CD4-positive, CD25-positive, alpha-beta regulatory T cell (primary cell): ENCODE results near the gene CYRIA. TPM values are rescaled to one million over a fixed set of nuclear protein-coding genes. Genes with fewer than 3 reads are reported as not detected.
A peak's percentile ranks its signal among the peaks of the same experiment; 100 is the strongest.

ENCODE experiments used
- ATAC-seq, 2 donors: fragments of 150-1000 bp; cut with Tn5 transposase; one replicate each; pipeline ENCODE4 v1.10.0; 2021; ENCODE audit warnings: low read depth in 2 of 2, moderate number of reproducible peaks in 2 of 2, moderate library complexity in 1 of 2
- DNase-seq, 3 donors: peaks; one replicate each; pipeline versions ENCODE4 v3.0.0 to v3.0.0-alpha.2; 2012 to 2022; ENCODE audit warnings: mixed read lengths in 1 of 3
- H3K27ac ChIP-seq: one replicate; pipeline ENCODE4 v1.7.0; 2013; ENCODE audit warnings: mild to moderate bottlenecking, low read length; ENCODE audit not compliant: insufficient read depth, poor library complexity, severe bottlenecking
- H3K27me3 ChIP-seq: one replicate; pipeline ENCODE4 v1.7.0; 2013; ENCODE audit warnings: low read length; ENCODE audit not compliant: control insufficient read depth, insufficient read depth
- H3K36me3 ChIP-seq: one replicate; pipeline ENCODE4 v1.7.0; 2013; ENCODE audit warnings: mild to moderate bottlenecking, low read length, moderate library complexity; ENCODE audit not compliant: control insufficient read depth, insufficient read depth
- H3K4me1 ChIP-seq: 2 replicates; pipeline ENCODE4 v1.7.0; 2013; ENCODE audit warnings: mild to moderate bottlenecking, low read length; ENCODE audit not compliant: insufficient read depth, control insufficient read depth, poor library complexity, severe bottlenecking
- H3K4me3 ChIP-seq: one replicate; pipeline ENCODE4 v1.7.0; 2013; ENCODE audit warnings: low read depth, mild to moderate bottlenecking, low read length, moderate library complexity
- H3K9me3 ChIP-seq, 2 experiments: 1 replicate in 1 of 2; 2 replicates in 1 of 2; pipeline ENCODE4 v1.7.0; 2013; ENCODE audit warnings: low read length in 2 of 2, mild to moderate bottlenecking in 1 of 2, moderate library complexity in 1 of 2; ENCODE audit not compliant: control insufficient read depth in 2 of 2
- H3K27ac Mint-ChIP-seq, 3 donors: one replicate each; pipeline ENCODE4 v1.8.0; 2020 to 2022; ENCODE audit warnings: mild to moderate bottlenecking in 3 of 3, mixed read lengths in 3 of 3, moderate library complexity in 2 of 3
- H3K27me3 Mint-ChIP-seq: one replicate; pipeline ENCODE4 v1.8.0; 2022; ENCODE audit warnings: mild to moderate bottlenecking, mixed read lengths
- H3K36me3 Mint-ChIP-seq: one replicate; pipeline ENCODE4 v1.8.0; 2020; ENCODE audit warnings: mixed read lengths
- H3K4me1 Mint-ChIP-seq, 4 donors: one replicate each; pipeline ENCODE4 v1.8.0; 2020 to 2022; ENCODE audit warnings: mixed read lengths in 4 of 4, mild to moderate bottlenecking in 1 of 4
- H3K4me3 Mint-ChIP-seq, 4 donors: one replicate each; pipeline ENCODE4 v1.8.0; 2020 to 2022; ENCODE audit warnings: mild to moderate bottlenecking in 4 of 4, mixed read lengths in 4 of 4, moderate library complexity in 3 of 4
- H3K9me3 Mint-ChIP-seq, 7 donors: one replicate each; pipeline ENCODE4 v1.8.0; 2020 to 2022; ENCODE audit warnings: mixed read lengths in 7 of 7, mild to moderate bottlenecking in 3 of 7, moderate library complexity in 2 of 7
- polyA plus RNA-seq, 4 donors: library from polyadenylated mRNA; unstranded; fragments of 300-500 nt; fragmentation: Illumina TruSeq; gene quantifications; one replicate each; pipeline ENCODE4 v1.2.3, GENCODE V29; 2021
- total RNA-seq: library from RNA; stranded (reverse); gene quantifications from one replicate; pipeline ENCODE4 v1.2.3, GENCODE V29; 2022

The CYRIA gene
- total and polyA plus RNA-seq, 5 donors from 2014 or later: 0.25 TPM; not detected in 4

DNA sequence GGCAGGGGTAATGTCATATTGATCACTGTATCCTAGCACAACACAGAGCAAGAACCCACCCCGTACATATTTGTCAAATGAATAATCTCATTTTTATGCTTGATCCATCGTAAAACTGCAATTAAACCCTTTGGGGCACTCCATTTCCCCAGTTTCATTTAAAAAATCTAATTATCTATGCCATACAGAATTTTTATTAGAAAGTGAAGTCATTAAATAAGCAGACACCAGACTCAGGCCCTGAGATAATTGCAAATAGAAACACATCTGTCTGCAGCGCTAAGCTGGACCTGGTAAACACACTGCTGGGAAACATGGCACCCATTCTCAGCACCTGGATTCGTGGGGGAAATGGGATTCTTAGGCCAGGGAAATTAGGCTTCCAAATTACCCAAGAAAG is 5.1 kb downstream of the CYRIA start:
- H3K4me3 Mint-ChIP-seq: no peak overlapping the region
- peaks cover 0 to 14% (median 3%) of the 10 kb centered on the region in 4 donors for H3K4me1 Mint-ChIP-seq
- H3K27me3 Mint-ChIP-seq: peaks cover 30% of the 10 kb centered on the region
- peaks cover 6% of the 10 kb centered on the region for H3K4me1 ChIP-seq
- no peak overlapping the region for H3K27ac ChIP-seq
- ATAC-seq (no peak), DNase-seq (no peak)
- no peaks in the 10 kb centered on the region for H3K36me3 ChIP-seq
- no peaks in the 10 kb centered on the region for H3K36me3 Mint-ChIP-seq
- H3K27ac Mint-ChIP-seq: no peak overlapping the region
- H3K9me3 ChIP-seq: no peaks in the 10 kb centered on the region
- H3K4me3 ChIP-seq: no peak overlapping the region
- H3K27me3 ChIP-seq: peaks cover 7% of the 10 kb centered on the region
- peaks cover 0 to 5% (median 0%) of the 10 kb centered on the region in 7 donors for H3K9me3 Mint-ChIP-seq

DNA sequence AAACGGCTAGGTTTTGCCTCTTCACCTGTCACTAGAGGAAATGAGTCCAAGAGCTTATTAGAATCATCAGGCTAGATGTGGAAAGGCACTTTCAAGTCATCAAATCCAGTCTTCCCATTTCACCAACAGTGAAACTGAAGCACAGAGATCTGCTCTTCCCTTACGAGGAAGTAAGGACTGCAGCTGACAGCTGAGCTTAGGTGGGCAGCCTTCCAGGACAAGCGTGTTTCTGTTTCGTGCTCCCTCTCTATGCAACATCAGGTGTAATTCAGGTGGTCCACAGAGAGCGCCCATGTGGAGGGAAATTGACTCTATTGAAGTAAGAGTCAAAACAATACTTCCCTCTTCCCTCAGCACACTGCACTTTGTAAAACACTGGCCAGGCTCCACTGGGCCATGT is 5.5 kb downstream of the CYRIA start:
- H3K36me3 ChIP-seq: no peaks in the 10 kb centered on the region
- ATAC-seq (no peak), DNase-seq (no peak)
- Mint-ChIP-seq H3K4me1 (peaks cover 0 to 11% (median 3%) of the 10 kb centered on the region in 4 donors), H3K36me3 (no peaks in the 10 kb centered on the region), H3K4me3 (no peak overlapping the region), H3K9me3 (peaks cover 0 to 5% (median 0%) of the 10 kb centered on the region in 7 donors), H3K27ac (no peak overlapping the region), H3K27me3 (peaks cover 29% of the 10 kb centered on the region)
- no peak overlapping the region for H3K27ac ChIP-seq
- H3K4me1 ChIP-seq: peaks cover 3% of the 10 kb centered on the region
- H3K27me3 ChIP-seq: peaks cover 7% of the 10 kb centered on the region
- no peaks in the 10 kb centered on the region for H3K9me3 ChIP-seq
- no peak overlapping the region for H3K4me3 ChIP-seq

DNA sequence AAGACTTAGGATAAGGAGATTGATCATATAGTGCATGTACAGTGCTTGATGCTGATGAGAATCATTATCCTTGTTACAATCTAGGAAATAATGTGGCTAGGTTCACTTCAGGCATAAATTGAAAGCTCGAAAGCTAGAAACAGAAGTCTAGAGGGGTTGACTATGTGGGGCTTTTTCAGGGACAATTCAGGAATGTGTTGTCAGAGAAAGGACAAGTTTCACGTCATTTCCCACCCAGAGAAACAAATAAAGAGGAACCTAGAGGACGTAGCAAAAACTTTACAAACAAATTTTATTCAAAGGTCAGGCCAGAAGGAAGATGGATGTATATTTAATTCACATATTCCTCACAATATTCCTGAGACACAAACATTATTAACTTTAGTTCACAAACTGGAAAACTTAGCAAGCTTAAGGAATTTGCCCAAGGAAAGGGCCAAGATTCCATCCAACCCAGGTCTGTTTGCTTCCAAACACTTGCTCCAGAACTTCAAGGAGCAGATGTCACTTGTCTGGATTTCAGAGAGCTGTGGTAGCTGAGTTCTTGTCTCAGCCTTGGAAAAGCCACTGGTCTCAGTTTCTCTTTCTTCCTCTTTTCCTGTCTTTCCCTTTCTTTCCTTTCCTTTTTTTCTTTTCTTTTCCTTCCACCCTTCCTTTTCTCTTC is 7.4 kb downstream of the CYRIA start:
- H3K9me3 ChIP-seq: no peaks in the 10 kb centered on the region
- ATAC-seq (no peak), DNase-seq (no peak)
- no peaks in the 10 kb centered on the region for H3K4me1 Mint-ChIP-seq
- H3K4me1 ChIP-seq: no peaks in the 10 kb centered on the region
- no peak overlapping the region for H3K4me3 Mint-ChIP-seq
- H3K36me3 Mint-ChIP-seq: no peaks in the 10 kb centered on the region
- H3K27ac ChIP-seq: no peak overlapping the region
- peak overlapping the region in 1 of 3 donors; percentile 83 for H3K27ac Mint-ChIP-seq
- H3K9me3 Mint-ChIP-seq: peaks cover 0 to 3% (median 0%) of the 10 kb centered on the region in 7 donors
- no peaks in the 10 kb centered on the region for H3K36me3 ChIP-seq
- H3K4me3 ChIP-seq: no peak overlapping the region
- peaks cover 11% of the 10 kb centered on the region for H3K27me3 Mint-ChIP-seq
- H3K27me3 ChIP-seq: no peaks in the 10 kb centered on the region

DNA sequence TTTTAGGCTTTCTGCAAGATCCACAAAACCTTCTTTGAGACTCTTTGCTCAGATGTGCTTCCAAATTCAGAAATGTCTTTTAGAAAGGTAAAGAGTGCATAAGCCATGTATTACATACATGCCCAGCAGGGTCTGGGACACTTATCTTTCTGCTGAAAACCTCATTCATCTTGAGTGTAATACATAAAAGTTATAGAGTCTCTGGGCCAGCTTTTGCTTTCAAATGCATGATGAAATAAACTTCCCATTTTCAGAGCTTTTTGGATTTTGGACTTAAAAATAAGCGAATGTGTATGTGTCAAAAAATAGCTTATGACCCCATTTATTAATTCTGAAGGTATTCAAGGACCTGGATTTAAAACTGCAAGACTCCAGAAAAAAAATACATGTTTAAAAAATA is 8.0 kb downstream of the CYRIA start:
- DNase-seq (no peak), ATAC-seq (no peak)
- Histone ChIP-seq H3K9me3 (no peaks in the 10 kb centered on the region), H3K27me3 (no peaks in the 10 kb centered on the region), H3K36me3 (no peaks in the 10 kb centered on the region), H3K4me3 (no peak overlapping the region), H3K27ac (no peak overlapping the region), H3K4me1 (no peaks in the 10 kb centered on the region)
- no peaks in the 10 kb centered on the region for H3K36me3 Mint-ChIP-seq
- H3K27ac Mint-ChIP-seq: no peak overlapping the region
- H3K4me1 Mint-ChIP-seq: no peaks in the 10 kb centered on the region
- H3K4me3 Mint-ChIP-seq: no peak overlapping the region
- peaks cover 10% of the 10 kb centered on the region for H3K27me3 Mint-ChIP-seq
- peaks cover 0 to 2% (median 0%) of the 10 kb centered on the region in 7 donors for H3K9me3 Mint-ChIP-seq

DNA sequence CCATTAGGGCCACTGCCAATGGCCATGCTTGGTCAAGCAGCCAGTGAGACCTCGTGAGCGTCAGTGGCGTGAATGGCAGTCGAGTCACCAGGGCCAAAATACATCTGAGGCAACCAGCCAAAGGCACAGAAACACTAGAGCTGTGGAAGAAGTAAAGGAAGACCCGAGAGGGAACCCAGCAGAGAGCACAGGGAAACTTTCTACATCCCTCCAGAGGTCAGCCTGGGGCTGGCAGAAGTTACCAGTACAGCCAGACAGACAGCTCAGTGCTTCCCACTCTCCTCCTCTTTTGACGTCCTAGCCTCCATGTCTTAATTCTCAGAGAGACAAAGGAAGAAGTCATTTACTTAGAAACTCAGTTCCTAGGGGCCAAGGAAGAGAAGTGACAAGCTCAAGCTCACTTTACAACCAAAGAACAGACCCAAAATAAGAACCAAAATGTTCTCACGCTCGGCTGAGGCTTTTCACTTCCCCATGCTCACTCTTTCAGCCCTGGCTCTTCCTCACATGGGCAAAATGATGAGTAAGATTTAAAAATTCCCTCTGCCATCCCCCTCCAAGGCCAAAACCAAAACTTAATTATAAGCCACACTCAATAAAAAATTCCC is 8.7 kb downstream of the CYRIA start:
- H3K9me3 ChIP-seq: no peaks in the 10 kb centered on the region
- Mint-ChIP-seq H3K4me1 (no peaks in the 10 kb centered on the region), H3K27me3 (peaks cover 10% of the 10 kb centered on the region), H3K27ac (no peak overlapping the region), H3K36me3 (no peaks in the 10 kb centered on the region), H3K4me3 (no peak overlapping the region), H3K9me3 (peaks cover 0 to 1% (median 0%) of the 10 kb centered on the region in 7 donors)
- no peaks in the 10 kb centered on the region for H3K36me3 ChIP-seq
- DNase-seq (no peak), ATAC-seq (peak; percentile 35 to 40)
- H3K4me3 ChIP-seq: no peak overlapping the region
- H3K4me1 ChIP-seq: no peaks in the 10 kb centered on the region
- H3K27me3 ChIP-seq: no peaks in the 10 kb centered on the region
- H3K27ac ChIP-seq: no peak overlapping the region

DNA sequence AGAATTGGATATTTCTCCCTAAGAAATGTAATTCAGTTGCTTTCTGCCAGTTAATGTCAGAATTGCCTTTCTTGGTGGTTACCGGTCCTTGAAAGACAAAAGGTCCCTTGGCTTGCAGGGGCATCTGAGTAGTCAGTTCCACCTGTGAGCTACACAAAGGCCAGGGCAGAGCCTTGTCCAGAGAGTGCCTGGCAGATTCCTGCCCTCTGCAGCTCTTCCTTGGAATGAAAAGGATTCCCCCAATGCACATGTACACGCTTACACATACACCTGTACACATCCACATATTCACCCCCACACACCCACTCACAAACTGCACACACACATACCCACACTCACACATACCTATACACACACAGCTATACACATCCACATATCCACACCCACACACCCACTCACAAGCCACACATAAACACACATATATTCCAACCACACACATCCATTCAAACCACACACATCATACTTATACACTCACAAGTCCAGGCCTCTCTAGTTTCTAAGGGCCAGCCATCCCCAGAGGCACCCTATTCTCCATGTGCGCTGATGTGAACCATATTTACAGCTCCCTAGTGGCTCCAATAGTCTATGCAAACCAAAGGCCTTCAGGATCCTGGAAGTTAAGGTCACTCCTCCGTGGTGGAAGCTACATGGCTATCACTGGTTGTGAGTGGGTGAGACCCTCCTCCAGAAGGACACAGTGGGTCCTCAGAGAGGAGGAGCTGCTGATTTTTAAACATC is 9.6 kb downstream of the CYRIA start:
- H3K4me1 ChIP-seq: no peaks in the 10 kb centered on the region

DNA sequence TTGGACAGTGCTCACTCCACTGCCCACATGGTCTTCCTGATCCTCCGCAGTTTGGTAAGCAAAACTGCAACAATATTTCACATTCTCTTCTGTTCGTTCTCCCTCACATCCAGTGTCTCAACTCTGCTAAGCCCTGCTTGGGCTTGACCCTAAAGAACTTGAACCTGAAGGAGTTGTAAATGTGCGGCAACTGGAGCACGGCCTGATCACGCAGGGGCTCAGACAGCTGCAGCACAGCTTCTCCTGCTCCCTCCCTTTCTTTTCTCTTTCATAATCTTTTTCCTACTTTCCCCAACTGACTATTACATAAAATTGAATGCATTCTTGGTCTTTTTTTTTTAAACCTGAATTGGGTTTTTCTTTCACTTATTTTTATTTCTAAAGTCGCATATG is 10.2 kb downstream of the CYRIA start:
- Mint-ChIP-seq H3K36me3 (no peaks in the 10 kb centered on the region), H3K27ac (no peak overlapping the region), H3K27me3 (peaks cover 14% of the 10 kb centered on the region), H3K9me3 (peaks cover 0 to 2% (median 0%) of the 10 kb centered on the region in 7 donors), H3K4me1 (no peaks in the 10 kb centered on the region), H3K4me3 (no peak overlapping the region)
- Histone ChIP-seq H3K4me1 (no peaks in the 10 kb centered on the region), H3K4me3 (no peak overlapping the region), H3K36me3 (no peaks in the 10 kb centered on the region), H3K27me3 (no peaks in the 10 kb centered on the region), H3K27ac (no peak overlapping the region), H3K9me3 (no peaks in the 10 kb centered on the region)
- ATAC-seq (no peak), DNase-seq (no peak)

More for the DNA sequence above, 9.6 kb downstream of the CYRIA start:
- Histone ChIP-seq H3K27ac (no peak overlapping the region), H3K9me3 (no peaks in the 10 kb centered on the region), H3K27me3 (no peaks in the 10 kb centered on the region), H3K36me3 (no peaks in the 10 kb centered on the region), H3K4me3 (no peak overlapping the region)
- H3K9me3 Mint-ChIP-seq: peaks cover 0 to 1% (median 0%) of the 10 kb centered on the region in 7 donors
- H3K4me3 Mint-ChIP-seq: no peak overlapping the region
- peak overlapping the region in 1 of 3 donors; percentile 6 for H3K27ac Mint-ChIP-seq
- DNase-seq (no peak), ATAC-seq (no peak)
- H3K27me3 Mint-ChIP-seq: peaks cover 10% of the 10 kb centered on the region
- no peaks in the 10 kb centered on the region for H3K36me3 Mint-ChIP-seq
- no peaks in the 10 kb centered on the region for H3K4me1 Mint-ChIP-seq
